Fibroblast of gingiva (primary cell): ENCODE results near the gene GPR42.
"Not testable (repeated sequence)": the region's sequence is repeated elsewhere in the genome, so short reads cannot be mapped to it uniquely, and the experiment has no call there.

ENCODE experiments used
- DNase-seq: peaks from one replicate; pipeline ENCODE4 v3.0.0-alpha.2; 2011; ENCODE audit warnings: low read depth

The GPR42 gene

DNA sequence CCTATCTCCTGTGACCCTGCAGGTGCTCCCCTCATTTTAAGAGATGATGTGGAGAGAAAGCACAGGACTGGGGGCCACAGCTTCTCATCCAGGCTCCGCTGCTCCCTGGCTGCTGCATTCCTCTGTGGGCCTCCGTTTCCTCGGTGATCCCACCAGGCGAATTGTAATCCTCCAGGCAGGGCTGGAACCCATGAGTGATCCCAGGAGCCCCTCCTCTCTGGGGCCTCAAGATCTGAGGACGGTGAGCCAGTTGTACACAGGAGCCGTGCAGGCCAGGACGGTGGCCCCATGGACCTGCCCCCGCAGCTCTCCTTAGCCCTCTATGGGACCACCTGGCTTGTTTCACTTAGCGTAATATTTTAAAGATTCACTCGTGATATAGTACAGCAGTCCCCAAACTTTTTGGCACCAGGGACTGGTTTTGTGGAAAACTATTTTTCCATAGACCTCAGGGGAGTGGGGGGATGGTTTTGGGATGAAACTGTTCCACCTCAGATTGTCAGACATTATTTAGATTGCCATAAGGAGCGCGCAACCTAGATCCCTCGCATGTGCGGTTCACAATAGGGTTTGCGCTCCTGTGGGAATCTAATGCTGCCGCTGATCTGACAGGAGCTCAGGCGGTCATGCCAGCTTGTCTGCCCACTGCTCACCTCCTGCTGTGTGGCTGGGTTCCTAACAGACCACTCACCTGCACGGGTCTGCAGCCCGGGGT, 7.0 kb upstream of the GPR42 start:
- no peak for DNase-seq

- no peak for DNase-seq
Measured at GRCh38 chr19:35365303-35365702, 5.6 kb upstream of the GPR42 start.

DNA sequence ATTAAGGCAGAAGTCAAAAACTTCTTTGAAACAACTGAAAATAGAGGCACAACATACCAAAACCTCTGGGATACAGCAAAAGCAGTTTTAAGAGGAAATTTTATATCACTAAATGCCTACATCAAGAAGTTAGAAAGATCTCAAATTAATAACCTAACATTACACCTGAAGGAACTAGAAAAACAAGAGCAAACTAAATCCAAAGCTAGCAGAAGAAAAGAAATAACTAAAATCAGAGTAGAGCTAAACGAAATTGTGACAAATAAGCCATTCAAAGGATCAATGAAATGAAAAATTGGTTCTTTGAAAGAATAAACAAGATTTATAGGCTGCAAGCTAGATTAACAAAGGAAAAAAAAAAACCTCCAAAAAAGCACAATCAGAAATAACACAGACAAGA, 2.5 kb upstream of the GPR42 start:
- DNase-seq, result no peak

DNA sequence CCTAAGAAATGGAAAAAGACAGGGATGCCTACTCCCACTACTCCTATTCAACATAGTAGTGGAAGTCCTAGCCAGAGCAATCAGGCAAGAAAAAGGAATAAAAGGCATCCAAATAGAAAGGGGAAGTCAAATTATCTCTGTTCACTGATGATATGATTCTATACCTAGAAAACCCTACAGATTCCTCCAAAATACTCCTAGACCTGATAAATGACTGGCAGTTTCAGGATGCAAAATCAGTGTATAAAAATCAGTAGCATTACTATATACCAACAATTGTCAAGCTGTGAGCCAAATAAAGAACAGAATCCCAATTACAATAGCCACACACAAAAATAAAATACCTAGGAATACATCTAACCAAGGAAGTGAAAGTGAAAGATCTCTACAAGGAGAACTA, 1.3 kb upstream of the GPR42 start:
- no peak for DNase-seq

DNA sequence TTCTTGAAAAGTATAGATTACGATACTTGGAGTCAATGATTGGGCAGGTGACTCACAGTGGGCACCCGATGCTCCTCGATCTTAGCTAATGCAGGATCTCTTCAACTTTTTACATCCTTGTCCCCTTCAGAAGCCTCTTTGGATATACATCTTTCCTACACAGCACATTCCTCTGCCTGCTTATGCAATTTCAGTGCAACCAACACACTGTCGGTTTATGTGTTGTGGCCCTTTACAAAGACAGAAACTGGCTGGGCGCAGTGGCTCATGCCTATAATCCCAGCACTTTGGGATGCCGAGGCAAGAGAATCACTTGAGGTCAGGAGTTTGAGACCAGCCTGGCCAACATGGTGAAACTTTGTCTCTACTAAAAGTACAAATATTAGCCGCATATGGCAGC, 2.6 kb downstream of the GPR42 start:
- DNase-seq, result no peak

GRCh38 chr19:35374031-35374430, 3.2 kb downstream of the GPR42 start:
- not testable (repeated sequence) for DNase-seq

DNA sequence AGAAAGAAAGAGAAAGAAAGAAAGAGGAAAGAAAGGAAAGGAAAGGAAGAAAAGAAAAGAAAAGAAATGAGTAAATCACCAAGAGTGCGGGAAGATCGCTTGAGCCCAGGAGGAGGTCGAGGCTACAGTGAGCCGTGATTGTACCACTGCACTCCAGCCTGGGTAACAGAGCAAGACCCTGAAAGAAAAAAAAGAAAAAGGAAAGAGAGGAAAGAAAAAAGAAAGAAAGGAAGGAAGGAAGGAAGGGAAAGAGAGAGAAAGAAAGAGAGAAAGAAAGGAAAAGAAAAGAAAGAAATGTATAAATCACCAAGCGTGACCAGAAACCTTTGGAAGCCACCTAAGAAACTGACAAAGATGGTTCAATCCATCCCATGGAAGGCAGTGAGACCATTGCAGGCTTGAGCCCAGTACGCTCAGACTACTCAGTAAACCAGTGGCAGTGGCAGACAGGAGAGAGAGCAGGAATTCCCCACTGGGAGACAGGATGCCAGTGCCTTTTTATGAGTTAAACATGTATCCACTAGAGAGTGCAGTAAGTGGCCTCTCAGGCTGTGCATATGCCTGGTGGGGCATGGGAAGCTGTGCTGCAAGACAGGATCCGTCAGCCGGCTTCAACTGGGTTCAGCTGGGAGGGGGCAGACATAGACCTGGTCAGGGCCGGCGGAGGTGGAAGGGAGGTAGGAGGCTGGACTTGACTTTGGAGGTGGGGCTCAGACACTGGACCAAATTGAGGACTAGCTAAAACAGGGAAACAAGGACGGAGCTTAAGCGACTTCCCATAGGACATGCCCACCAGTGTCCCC, 4.8 kb downstream of the GPR42 start:
- no peak for DNase-seq

- DNase-seq, result no peak
Measured at GRCh38 chr19:35377656-35378055, 6.8 kb downstream of the GPR42 start.

- DNase-seq, result no peak
Measured at GRCh38 chr19:35378356-35378755, 7.5 kb downstream of the GPR42 start.

- DNase-seq, result not testable (repeated sequence)
Measured at GRCh38 chr19:35379545-35379944, 8.7 kb downstream of the GPR42 start.

GRCh38 chr19:35379992-35380391, 9.1 kb downstream of the GPR42 start:
- no peak for DNase-seq

GRCh38 chr19:35380450-35381124, 9.7 kb downstream of the GPR42 start:
- DNase-seq, result no peak

- DNase-seq, result no peak
Measured at GRCh38 chr19:35381318-35381717, 10.4 kb downstream of the GPR42 start.

DNA sequence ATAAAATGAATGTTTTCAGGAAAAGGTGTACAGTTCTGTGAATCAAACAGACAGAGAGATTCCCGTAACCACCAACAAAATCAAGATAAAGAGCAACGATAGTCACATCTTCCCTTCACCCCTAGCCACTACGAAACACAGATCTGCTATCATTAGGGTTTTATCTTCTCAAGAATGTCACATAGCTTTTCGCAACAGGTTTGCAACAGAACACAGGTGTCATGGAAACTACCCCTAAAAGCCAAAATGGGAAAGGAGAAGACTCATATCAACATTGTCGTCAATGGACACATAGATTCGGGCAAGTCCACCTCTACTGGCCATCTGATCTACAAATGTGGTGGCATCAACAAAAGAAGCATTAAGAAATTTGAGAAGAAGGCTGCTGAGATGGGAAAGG, 11.1 kb downstream of the GPR42 start:
- no peak for DNase-seq

DNA sequence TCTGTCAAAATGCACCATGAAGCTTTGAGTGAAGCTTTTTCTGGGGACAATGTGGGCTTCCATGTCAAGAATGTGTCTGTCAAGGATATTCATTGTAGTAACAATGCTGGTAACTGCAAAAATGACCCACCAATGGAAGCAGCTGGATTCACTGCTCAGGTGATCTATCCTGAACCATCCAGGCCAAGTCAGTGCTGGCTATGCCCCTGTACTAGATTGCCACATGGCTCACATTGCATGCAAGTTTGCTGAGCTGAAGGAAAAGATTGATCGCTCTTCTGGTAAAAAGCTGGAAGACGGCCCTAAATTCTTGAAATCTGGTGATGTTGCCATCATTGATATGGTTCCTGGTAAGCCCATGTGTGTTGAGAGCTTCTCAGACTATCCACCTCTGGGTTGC, 12.7 kb downstream of the GPR42 start:
- DNase-seq, result no peak

DNA sequence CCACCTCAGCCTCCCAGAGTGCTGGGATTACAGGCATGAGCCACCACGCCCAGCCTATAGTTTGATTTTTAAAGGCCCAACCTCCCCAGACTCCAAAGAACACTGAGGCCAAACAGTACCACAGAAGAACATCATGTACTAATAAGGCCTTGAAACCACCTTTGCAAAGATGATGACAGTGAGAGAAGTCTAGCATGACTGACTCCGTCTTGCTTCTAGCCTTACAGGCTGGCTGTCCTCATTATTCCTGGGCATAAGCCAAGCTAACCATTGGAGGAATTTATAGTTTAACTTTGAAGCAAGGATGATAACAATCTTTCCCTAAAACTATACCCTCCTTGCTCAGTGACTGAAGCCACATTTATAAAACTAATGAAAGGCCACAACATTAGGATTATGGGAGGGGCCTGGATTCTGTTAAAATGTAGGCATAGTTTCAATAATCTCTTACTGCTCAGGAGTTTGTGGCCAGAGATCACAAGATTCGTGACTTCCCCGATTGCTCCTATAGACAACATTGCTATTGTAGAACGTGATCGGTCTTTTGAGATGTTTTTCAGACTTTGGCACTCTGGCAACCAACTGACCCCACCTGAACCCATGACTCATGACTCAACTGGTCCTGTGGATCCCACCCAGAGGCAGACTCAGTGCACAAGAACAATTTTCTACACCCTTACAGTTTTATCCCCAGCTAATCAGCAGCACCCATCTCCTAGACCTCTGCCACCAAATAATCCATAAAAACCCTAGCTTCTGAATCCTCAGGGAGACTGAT, 17.6 kb downstream of the GPR42 start:
- DNase-seq, result no peak

- DNase-seq, result no peak
Measured at GRCh38 chr19:35389192-35389861, 18.5 kb downstream of the GPR42 start.

DNA sequence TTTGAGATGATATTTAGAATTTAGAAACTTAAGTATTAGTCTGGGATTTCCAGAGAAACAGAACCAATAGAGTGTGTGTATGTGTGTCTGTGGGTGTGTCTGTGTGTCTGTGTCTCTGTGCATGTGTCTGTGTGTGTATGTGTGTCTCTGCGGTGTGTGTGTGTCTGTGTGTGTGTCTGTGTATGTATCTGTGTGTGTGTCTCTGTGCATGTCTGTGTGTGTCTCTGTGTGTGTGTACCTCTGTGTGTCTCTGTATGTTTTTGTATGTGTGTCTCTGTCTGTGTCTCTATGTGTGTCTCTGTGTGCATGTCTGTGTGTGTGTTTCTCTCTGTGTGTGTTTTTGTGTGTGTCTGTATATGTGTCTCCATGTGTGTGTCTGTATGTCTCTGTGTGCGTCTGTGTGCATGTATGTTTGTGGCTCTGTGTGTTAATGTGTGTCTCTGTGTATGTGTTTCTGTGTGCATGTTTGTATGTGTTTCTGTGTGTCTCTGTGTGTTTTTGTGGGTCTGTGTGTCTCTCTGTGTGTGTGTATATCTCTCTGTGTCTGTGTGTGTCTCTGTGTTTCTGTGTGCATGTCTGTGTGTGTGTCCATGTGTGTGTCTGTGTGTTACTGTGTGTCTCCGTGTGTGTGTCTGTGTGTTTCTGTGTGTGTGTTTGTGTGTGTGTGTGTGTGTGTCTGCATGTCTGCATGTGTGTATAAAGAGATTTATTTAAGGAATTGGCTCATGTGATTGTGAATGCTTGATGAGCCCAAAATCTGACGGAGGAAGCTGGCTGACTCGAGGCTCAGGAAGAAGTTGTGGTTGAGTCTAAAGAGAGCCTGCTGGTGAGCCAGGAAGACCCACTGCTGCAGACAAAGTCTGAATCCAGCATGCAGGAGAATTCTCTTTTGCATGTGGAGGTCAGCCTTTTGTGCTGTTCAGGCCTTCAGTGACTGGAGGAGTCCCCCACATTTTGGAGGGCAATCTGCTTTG, 22.2 kb downstream of the GPR42 start:
- DNase-seq, result no peak

DNA sequence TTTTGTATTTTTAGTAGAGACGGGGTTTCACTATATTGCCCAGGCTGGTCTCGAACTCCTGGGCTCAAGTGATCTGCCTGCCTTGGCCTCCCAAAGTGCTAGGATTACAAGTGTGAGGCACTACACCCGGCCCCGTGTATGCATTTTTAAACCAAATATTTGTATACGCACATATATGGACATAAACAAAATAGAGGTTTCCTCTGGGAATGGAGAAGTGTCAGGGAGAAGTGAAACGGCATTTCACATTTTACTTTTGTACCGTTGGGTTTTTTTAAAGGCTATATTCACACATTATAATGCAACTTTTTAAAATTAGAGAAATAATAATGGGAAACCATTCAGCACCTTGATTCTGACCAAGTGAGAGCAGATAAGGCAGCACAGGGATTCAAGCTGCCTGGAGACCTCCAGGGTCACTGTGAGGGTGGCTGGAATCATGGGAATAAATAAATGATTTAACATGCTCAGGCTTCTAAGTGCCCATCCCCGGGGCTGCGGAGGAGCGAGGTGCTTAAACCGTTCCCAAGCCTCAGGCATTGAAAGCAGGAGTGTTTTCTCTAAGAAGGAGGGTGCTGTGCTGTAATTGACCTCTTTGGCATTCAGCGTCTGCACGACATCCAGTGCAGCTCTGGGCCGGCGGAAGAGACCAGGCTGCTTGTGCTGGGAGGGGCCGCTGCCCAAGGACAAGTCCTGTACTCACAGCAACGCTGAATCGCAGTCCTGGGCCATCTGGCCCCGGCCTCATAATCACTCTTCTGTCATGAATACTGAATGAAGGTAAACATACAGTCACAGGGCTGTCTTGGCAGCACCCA, 24.7 kb downstream of the GPR42 start:
- no peak for DNase-seq
